Globus pallidus (tissue), 1 donor: ENCODE results near the gene CADPS2.
"Not testable (repeated sequence)": the region's sequence is repeated elsewhere in the genome, so short reads cannot be mapped to it uniquely, and the experiment has no call there.

Experiments
- DNase-seq: peaks from one replicate; pipeline ENCODE4 v3.0.0-alpha.2; 2015; ENCODE audit warnings: low spot score

CADPS2 gene

DNA sequence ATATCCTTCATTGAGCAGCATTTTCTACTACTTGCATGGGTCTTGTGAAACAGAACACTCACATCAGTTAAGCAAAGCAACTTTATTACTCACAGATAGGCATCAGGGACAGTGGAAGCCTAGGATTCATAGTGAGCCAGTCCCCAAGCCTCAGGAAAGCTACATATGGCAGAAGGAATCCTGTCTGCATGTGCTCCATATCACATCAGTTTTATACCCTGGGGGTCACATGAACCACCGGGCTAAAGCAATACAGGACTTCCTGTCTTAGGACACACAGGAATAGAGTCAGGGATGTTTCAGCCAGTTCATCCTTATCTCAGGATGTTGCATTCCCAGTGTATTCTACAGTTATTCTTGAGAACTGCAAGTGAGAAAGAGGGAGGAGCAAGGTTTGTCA is 596.8 kb downstream of the CADPS2 start:
- DNase-seq = no peak

DNA sequence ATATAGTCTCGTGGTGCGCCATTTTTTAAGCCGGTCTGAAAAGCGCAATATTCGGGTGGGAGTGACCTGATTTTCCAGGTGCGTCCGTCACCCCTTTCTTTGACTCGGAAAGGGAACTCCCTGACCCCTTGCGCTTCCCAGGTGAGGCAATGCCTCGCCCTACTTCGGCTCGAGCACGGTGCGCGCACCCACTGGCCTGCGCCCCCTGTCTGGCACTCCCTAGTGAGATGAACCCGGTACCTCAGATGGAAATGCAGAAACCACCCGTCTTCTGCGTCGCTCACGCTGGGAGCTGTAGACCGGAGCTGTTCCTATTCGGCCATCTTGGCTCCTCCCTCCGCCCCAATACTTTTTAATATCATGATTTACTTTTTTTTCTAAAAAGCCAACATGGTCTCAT is 601.7 kb downstream of the CADPS2 start:
- DNase-seq = not testable (repeated sequence)

DNA sequence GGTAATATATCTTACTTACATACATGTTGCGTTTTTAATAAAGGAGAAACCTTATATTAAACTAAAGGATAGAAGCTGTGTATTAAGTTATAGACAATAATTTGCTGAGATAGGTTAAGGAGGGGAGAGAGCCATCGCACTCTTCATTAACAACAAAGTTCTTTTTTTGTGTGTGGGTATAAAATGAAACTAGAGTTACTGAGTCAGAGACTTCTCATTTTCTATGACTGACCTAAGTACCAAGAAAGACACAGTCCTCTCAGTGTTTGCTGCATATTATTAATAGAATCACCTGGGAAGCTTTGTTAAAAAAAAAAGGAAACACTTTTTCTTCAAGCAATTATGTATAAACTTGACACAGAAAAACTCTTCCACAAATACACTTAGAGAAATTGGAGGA is 613.1 kb downstream of the CADPS2 start:
- DNase-seq = no peak

DNA sequence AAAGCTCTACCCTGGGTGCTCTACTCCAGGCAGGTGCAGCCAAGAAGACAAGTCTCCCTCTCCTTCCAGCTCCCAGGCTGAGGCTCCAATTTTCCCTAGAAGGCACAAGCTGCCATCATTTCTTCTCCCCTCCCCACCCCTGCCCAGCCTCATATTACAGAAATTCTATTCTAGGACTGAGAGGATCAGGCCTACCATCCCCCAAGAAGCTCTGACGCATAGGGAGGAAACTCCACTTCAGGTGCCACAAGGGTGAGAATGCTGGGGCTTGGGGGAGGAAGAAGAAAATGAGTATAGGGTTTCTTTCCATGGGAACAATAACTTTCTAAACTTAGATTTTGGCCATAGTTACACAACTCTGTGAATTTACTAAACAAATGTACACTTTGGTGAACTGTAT is 617.0 kb downstream of the CADPS2 start:
- no peak for DNase-seq
